Gastrocnemius medialis (tissue), 4 donors: Measurements from ENCODE around the gene SNX6.

ENCODE experiments used
- POLR2A ChIP-seq, 2 donors: fragments of 450-650 bp; IDR thresholded peaks; one replicate each; pipeline ENCODE4 v1.6.1; 2017; ENCODE audit warnings: antibody characterized with exemption in 2 of 2, mild to moderate bottlenecking in 2 of 2, moderate library complexity in 2 of 2
- TF ChIP-seq, protein P1 (sequence below), 5 experiments: fragments of 450-650 bp in 3 of 5; fragments of 200-600 bp in 2 of 5; sonication (generic) in 2 of 5; IDR thresholded peaks in 4 of 5; conservative IDR thresholded peaks in 1 of 5; 1 replicate in 4 of 5; 2 replicates in 1 of 5; pipeline ENCODE4 v1.5.1; 2016 to 2019; ENCODE audit warnings: antibody characterized with exemption in 5 of 5, mild to moderate bottlenecking in 3 of 5, moderate library complexity in 3 of 5

DNA sequence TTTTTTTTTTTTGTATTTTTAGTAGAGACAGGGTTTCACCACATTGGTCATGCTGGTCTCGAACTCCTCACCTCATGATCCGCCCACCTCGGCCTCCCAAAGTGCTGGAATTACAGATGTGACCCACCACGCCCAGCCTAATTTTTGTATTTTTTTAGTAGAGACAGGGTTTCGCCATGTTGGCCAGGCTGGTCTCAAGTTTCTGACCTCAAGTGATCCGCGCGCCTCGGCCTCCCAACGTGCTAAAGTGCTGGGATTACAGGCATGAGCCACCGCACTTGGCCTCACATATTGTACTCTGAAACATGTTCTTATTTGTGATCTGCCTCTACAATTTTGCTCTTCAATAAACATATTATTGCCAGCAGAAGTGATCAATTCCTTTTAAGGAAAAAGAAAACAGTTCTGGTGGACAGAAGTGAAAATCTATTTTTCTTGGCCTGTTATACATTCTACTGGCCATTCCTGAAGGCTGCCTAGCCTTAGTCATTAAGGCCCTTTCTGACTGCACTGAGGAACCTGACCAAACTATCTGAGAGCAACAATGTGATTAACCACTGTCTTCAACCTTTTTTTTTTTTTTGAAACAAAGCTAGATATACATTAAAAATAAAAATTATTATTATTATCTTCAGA is 36.1 kb downstream of the SNX6 start:
- TF ChIP-seq, protein P1, sequence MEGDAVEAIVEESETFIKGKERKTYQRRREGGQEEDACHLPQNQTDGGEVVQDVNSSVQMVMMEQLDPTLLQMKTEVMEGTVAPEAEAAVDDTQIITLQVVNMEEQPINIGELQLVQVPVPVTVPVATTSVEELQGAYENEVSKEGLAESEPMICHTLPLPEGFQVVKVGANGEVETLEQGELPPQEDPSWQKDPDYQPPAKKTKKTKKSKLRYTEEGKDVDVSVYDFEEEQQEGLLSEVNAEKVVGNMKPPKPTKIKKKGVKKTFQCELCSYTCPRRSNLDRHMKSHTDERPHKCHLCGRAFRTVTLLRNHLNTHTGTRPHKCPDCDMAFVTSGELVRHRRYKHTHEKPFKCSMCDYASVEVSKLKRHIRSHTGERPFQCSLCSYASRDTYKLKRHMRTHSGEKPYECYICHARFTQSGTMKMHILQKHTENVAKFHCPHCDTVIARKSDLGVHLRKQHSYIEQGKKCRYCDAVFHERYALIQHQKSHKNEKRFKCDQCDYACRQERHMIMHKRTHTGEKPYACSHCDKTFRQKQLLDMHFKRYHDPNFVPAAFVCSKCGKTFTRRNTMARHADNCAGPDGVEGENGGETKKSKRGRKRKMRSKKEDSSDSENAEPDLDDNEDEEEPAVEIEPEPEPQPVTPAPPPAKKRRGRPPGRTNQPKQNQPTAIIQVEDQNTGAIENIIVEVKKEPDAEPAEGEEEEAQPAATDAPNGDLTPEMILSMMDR (IDR thresholded peaks at IDR 0.05 in 4 of 5, conservative IDR thresholded peaks at IDR 0.05 in 1 of 5) = no peak
- no peak for TF ChIP-seq POLR2A (IDR thresholded peaks at IDR 0.05)
